Glomerular visceral epithelial cell (primary cell): ENCODE measurements around the gene TTLL5.
"Not testable (repeated sequence)": the region's sequence is repeated elsewhere in the genome, so short reads cannot be mapped to it uniquely, and the experiment has no call there.

Experiments used
- DNase-seq: peaks from one replicate; pipeline ENCODE4 v3.0.0-alpha.2; 2016; ENCODE audit errors: extremely low spot score

The TTLL5 gene

DNA sequence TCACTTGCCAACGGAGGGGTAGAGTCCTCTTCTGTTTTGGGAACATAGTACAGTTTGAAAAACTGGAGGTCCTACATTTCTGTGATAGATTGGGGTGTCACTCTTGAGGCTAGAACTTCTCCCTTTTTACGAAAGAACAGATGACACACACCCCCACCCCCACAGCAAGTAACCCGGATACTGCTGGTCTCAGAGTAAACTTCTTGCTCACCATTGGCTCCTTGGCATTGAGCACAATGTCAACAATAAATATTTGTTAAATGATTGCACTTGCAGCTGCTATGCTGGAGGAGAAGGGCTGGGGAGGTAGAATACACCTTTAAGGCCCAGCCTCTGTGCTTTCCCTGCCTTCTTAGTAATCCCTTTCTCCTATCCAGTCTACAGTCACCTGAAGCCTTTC is 170.9 kb downstream of the TTLL5 start:
- DNase-seq, result no peak

DNA sequence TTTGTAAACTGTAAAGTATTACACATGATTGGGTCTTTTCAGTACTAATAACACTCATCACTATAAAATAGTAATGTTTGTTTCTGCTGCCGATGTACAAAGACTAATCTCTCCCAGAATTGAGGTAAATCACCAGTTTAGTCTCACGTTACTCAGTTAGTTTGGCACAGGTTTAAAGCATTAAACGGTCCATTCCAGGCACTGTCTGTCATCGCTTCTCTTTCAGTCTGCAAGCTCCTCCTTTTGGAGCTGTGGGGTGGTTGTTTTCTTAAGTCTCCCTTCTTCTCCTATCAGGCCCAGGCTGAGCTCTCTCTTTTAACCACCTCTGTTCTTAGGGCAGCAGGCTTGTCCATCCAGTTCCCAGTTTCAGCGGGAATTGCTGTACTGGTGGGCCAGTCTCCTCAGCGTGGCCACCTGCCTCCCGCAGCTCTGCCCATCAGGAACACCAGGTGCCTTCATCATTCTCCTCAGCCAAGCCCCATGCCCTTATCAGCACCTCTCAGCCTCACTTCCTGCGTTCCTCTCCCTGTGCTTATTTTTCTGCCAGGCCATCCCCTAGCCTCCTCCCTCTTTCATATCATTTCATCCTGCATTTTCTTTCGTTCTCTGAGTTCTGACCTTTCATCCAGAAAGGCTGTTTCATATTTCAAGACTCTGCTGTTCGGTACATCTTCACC is 171.7 kb downstream of the TTLL5 start:
- DNase-seq, result no peak

DNA sequence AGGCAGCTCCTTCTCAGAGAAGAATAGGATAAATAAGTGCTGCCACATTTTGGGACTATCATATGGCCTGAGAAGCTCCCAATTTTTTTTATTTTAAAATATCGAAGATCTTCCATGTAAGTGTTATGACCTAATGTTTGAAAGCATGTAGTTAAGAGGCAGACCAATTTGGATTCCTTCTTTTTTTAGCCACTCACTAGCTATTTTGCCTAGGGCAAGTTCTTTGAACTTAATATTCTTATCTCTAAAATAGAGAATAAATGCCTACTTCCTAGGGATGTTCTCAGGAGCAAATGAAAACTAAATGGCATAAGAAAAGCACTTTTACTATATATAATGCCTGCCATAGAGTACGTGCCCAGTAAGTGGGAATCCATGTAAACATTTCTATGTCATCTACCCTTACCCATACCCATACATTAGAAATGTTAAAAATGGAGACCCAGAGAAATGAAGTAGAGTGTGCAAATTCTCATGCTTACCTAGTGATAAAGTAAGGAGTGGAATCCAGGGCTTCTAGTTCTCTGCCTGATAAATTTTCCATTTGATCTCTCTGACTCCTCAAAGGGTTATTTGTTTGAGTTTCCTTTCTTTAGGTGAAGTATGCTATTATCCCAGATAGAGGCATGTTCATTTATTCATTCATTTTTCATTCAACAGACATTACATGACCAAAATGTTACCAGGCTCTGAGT is 172.4 kb downstream of the TTLL5 start:
- DNase-seq, result no peak

DNA sequence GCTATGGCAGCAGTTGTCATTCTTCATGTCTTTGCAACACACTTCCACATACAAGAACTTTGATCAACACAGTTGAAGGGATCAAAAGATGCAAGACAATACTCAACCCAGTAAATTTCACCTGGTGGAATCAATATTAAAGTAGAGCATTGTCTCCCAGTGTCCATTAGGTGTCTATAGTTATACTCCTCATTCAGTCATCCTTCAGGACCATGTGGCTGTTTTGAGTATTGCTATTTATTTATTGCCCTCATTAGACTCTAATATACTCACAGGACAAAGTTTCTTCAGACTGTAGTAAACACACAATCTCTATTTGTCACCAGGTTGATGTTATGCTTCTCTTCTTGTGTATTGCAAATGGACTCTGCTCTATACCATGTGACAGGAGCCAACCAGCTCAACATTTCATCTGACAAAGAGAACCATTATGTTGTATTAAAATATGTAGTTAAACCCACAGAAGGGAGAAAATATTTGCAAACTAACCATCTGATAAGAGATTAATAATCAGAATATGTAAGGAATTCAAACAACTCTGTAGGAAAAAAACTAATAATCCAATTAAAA is 174.2 kb downstream of the TTLL5 start:
- DNase-seq, result no peak

DNA sequence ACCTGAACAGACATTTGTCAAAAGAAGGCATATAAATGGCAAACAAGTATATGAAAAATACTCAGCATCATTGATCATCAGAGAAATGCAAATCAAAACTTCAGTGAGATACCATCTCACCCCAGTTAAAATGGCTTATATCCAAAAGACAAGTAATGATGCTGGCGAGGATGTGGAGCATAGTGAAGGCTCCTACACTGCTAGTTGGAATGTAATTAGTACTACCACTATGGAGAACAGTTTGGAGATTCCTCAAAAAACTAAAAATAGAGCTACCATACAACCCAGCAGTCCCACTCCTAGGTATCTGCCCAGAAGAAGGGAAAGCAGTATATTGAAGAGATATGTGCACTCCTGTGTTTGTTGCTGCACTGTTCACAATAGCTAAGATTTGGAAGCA is 174.7 kb downstream of the TTLL5 start:
- DNase-seq, result no peak

DNA sequence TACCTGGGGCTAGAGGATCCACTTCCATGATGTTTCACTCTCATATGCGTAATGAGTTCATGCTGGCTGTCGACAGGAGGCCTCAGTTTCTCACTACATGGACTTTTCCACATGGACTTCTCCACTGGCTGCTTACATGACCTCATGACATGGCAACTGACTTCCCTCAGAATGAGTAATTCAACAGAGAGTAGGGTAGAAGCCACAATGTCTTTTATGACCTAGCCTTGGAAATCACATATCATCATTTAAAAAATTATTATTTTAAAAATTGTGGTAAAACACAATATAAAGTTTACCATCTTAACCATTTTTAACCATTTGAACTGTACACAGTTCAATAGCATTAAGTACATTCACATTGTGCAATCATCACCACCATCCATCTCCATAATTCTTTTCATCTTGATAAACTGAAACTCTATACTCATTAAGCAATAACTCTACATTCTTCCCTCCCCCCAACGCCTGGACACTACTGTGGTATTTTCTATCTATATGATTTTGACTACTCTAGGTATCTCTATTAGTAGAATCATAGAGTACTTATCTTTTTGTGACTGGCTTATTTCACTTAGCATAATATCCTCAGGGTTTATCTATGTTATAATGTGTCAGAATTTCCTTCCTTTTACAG is 176.2 kb downstream of the TTLL5 start:
- no peak for DNase-seq

DNA sequence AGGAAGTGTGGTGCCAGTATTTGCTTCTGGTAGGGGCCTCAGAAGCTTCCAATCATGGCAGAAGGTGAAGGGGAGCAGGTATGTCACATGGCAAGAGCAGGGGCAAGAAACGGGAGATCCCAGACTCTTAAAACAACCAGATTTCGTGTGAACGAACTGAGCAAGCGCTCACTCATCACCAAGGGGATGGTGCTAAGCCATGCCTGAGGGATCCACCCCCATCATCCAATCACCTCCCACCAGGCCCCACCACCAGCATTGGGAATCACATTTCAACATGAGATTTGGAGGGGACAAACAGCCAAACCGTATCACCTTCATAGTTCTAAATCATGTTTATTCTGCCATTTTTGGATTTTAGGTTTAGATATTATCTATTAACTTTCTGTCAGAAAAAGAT is 179.9 kb downstream of the TTLL5 start:
- no peak for DNase-seq

DNA sequence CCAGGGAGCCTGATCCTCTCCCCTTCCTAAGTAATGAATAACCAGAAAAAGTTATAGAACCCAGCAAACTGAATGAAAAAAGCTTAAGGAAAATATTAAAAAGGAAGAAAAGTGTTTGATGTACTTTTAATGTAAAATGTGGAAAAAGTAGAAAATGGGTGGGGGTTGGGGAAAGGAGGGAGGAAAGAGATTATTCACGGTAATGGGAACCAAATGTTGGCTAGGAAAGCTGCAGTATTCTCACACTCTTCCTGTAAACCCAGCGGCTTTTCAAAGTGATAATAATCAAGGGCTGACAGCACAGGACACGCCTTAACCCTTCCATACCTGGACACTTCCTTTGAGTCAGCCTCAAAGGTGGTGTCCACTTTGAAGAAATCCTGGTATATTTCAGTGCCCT is 181.5 kb downstream of the TTLL5 start:
- no peak for DNase-seq

DNA sequence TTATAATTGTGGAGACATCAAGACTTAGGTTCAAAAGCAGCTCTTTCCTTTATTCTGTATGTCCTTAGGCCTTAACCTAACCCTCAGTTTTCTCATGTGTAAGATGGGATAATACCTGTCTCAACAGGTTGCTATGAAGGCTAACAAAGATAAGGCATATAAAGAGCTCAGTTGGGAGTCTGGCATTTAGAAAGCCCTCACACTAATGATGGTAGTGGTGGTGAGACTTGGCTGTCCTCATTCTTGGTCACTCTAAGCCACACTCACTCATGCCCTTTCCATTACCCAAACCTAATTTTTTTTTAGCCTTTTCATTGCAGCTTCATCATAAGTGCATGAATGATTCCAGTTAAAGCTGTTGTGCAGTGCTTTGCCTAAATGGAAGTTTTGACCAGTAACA is 183.4 kb downstream of the TTLL5 start:
- no peak for DNase-seq

DNA sequence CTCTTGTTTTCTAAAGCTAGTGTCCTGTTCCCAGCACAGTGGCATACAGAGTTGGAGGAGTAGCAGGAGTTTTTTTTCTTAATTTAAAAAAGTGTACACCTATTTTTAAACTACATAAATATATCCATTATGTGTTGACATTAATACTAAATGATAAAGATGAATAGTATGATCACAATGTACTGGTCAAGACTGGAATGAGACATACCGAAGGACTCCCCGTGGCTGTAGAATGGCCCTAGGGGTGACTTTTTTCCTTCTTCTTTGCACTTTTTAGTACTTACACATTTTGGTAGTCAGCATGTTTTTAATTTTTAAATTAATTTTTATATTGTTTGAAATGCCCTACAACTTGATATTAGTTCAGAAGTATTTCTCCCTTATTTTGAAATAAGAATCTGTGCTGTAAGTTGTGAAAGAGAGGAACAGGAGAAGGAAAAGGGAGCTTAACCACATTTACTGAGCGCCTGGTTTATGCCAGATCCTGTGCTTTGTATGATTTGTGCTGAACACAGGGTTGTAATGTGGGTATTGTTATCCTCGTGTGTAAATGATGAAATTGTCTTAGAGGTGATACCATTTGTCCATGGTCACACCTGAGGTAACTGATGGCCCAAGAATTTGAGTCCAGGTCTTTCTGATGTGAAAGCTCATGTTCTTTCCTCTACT is 184.2 kb downstream of the TTLL5 start:
- no peak for DNase-seq

DNA sequence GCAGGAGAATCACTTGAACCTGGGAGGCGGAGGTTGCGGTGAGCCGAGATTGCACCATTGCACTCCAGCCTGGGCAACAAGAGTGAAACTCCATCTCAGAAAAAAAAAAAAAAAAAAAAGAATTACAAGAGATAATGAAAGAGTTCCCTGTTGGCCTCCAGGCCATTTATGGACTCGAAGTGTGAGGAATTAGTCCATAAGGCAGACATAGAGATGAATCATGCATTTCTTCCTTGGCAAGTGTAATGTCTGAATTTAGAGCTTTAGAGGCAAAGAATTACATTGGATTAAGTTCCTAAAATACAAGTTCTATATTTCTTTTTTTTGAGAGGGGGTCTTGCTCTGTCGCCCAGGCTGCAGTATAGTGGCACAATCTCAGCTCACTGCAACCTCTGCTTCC is 185.6 kb downstream of the TTLL5 start:
- not testable (repeated sequence) for DNase-seq

DNA sequence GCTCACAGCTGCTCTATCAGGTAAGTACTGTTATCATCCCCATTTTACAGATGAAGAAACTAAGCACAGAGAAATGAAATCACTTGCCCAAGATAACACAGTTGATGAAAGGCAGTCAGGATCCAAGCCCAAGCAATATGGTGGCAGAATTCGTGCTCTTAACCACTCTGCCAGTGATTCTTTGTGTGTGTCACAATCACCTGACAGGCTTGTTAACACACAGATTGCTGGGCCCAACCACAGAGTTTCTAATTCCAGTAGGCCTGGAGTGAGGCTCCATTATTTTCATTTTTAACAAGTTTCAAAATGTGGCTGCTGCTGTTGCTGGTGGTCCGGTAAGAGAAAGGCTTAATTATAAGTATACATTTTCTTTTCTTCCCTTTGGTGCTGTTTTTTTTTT is 186.5 kb downstream of the TTLL5 start:
- no peak for DNase-seq

DNA sequence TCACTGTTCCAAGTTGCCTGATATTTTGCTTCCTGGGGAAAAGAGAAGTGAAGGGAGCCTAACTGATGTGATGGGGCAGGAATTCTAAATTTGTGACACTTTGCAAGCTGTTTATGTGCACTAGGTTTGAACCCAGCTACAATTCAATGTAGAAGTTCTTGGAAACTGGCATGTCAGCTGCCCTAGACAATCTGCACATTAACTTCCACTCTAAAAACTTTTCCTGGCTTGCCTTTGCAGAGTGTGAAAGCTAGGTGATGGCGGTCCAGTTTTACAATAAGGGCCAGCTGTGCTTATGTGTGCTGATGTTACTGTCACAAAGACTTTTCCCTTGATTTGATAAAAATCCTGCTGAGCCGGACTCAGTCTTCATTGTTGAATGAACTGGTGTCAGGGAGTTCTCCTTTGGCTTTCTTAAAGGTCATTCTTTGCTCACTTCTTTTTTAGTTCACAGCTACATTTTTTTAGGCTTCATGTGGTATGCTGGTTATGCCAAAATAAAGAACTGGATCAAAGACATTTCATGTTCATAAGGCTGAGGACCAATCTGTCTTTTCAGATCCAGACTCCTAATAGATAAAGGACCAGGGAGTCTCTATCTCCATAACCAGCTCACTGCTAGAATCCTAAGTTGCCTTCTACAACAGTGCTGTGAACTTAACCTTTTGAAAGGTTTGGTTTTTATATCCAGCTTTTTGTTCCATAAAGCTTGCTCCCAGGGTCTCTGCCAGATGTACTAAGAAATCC is 187.3 kb downstream of the TTLL5 start:
- DNase-seq, result no peak

DNA sequence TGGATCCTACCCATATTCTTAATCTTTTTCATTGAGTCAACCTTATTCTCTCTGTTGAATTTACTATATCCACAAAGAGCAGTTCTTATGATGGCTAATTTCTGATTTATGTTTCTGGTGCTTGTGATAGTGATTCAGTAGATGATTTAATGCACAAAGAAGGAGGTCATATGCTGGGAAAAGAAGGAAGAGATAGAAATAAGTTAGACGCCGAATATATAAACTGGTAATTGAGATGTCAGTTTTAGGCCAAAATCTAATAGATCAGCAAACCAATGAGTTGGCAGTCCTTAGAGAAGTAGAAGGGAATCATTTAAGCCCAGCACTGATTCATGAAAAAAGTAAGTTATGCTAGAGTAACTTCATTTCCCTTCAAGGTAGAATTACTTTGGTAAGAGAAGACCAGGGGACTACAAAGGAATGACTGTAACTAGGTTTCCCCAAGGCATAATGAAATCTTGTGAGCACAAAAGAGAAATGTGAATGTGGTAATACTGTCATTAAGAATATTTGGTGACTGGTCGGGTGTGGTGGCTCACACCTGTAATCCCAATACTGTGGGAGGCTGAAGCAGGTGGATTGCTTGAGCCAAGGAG is 188.4 kb downstream of the TTLL5 start:
- no peak for DNase-seq

DNA sequence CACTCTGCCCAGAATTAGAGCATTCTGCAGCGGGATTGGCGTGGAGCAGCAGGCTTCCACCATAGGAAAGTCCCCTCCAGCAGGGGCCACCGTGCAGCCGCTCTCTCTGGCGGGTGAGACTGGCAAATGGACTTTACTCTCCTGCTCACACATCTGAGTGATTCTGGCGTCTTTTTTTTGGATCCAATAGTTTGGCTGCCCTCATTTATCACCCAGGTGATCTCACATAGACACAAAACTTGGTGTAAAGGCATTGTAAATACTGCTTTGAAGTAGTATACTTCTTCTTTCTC is 190.5 kb downstream of the TTLL5 start:
- DNase-seq, result no peak

DNA sequence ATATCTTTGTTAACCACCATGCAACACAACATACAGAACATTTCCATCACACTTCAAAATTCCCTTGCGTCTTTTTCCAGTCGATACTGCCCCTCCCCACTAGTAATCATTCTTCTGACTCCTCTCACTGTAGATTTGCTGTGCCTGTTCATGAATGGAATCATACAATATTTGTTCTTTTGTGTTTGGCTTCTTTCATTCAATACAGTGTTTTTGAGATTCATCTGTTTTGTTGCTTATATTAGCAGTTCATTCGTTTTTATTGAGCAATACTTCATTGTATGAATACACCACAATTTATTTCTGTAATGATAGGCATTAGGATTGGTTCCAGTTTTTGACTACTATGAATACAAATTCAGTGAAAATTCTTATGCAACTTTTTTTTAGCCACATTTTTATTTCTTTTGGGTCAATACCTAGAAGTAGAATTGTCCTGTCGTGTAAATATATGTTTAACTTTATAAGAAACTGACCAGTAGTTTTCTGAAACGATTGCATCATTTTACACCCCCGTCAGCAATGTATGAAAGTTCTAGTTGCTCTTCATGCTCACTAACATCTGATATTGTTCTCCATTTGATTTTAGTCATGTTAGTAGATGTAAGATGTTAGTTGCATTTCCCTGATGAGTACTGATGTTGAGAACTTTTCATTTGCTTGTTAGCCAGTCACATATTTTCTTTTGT is 193.2 kb downstream of the TTLL5 start:
- DNase-seq, result no peak

DNA sequence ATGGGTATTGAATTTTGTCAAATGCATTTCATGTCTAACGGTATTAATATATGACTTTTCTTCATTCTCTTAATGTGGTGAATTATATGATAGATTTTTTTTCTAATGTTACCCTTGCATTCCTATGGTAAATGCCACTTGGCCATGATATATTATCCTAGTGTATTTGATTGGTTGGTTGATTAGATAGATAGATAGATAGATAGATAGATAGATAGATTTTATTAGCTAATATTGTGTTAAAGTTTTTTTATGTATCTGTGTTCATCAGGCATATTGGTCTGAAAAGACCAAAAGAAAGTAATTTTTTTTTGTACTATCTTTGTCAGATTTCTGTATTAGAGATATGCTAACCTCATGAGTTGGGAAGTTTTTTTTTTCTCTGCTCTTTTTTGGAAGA is 196.2 kb downstream of the TTLL5 start:
- no peak for DNase-seq

DNA sequence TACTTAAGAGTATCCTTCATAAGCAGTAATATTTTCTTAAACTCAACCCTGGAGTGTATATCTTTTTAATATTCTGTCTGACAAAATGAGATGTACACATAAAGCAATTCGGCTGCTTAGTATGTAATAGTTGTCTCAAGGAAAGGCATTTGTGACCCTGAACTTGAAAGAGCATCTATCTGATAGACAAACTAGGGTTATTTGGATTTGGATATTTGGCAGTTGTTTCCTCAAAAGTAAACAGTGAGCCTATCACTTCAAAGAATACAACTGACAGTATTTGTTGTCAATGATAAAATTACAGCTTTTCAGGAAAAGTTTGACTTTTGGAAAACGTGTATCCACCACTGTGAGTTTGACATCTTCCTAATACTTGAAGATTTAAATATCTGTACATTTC is 197.3 kb downstream of the TTLL5 start:
- DNase-seq, result no peak

DNA sequence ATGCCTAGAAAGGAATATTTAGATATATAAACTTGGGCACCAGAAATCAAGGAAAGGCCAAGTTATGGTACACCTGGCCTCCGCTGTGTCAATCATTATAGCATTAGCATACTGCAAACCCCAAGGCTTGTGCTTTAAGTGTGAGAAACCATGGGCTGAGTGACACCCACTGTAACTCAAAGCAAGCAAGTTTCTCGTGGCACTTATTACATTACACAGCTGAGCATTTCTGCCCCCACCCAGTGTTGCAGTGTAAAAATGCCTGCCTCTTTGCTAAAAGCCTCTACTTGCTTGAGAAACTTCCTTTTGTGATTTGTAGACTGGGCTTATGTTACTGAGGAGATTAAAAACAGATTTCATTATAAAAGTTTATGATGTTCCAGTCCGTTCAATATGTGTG is 198.7 kb downstream of the TTLL5 start:
- DNase-seq, result no peak

DNA sequence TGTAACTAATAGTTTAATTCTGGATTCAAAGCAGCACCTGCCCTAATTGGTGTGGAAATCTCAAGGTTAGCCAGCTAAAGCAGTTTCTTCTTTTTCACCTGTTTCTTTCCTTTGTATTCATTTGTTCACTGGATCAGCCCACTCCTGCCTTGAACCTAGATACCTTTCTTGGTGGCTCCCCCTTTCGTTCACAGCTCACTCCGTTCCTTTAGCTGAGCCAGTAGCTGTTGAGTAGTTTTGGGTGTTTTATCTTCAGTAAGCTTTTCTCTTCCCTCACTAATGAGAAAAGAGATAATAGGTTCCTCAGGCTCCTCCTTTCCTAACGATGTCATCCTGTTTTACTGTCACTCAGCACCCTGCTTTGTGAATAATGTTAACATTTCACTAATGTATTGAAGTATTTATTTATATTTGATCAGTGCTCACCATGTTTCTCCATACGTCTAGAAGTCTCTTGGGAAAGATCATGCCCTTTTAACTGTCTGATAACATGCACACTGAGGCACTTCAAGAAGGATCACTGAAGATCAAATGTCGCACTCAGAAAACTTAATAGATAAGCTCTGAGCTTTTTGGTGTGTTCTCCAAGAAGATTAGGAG is 199.6 kb downstream of the TTLL5 start:
- DNase-seq, result no peak
